K562 (cell line): ENCODE results near the gene MANBA. TPM values are rescaled to one million over a fixed set of nuclear protein-coding genes. Genes with fewer than 3 reads are reported as not detected.

Source experiments
- ARID1B ChIP-seq: fragments of 450-650 bp; IDR thresholded peaks from 2 replicates; pipeline ENCODE4 v1.6.1; 2016; ENCODE audit warnings: antibody characterized with exemption, mild to moderate bottlenecking, inconsistent platforms
- BACH1 ChIP-seq: fragments of 200-800 bp; sonication (Bioruptor generic); IDR thresholded peaks from 2 replicates; pipeline ENCODE4 v1.6.1; 2016; ENCODE audit warnings: missing genetic modification characterization, missing compliant biosample characterization
- DPF2 ChIP-seq: fragments of 450-650 bp; IDR thresholded peaks from 2 replicates; pipeline ENCODE4 v1.6.1; 2016
- FOXP1 ChIP-seq: sonication (generic); formaldehyde crosslinking; IDR thresholded peaks from 2 replicates; pipeline ENCODE4 v1.8.0; 2022; ENCODE audit warnings: mild to moderate bottlenecking, missing genetic modification reagents
- GATAD2B ChIP-seq: fragments of 450-650 bp; IDR thresholded peaks from 2 replicates; pipeline ENCODE4 v1.6.1; 2017; ENCODE audit warnings: mild to moderate bottlenecking, borderline replicate concordance
- HMBOX1 ChIP-seq: sonication (generic); IDR thresholded peaks from 2 replicates; pipeline ENCODE4 v1.6.1; 2016
- MAFG ChIP-seq: fragments of 450-650 bp; conservative IDR thresholded peaks from 2 replicates; pipeline ENCODE4 v1.6.1; 2016; ENCODE audit warnings: missing genetic modification characterization, missing compliant biosample characterization
- MAFK ChIP-seq: IDR thresholded peaks from 2 replicates; pipeline ENCODE4 v1.6.1; 2011; ENCODE audit warnings: low read length, improper control_type of control experiment
- MYBL2 ChIP-seq, 2 experiments: fragments of 450-650 bp in 1 of 2; sonication (generic) in 1 of 2; formaldehyde crosslinking in 1 of 2; IDR thresholded peaks; 2 replicates each; pipeline versions ENCODE4 v1.6.1 to v1.8.1; 2017 to 2022; ENCODE audit warnings: borderline replicate concordance in 1 of 2, inconsistent platforms in 1 of 2, low read depth in 1 of 2, mild to moderate bottlenecking in 1 of 2, missing genetic modification reagents in 1 of 2, moderate library complexity in 1 of 2
- NFIC ChIP-seq: fragments of 450-650 bp; IDR thresholded peaks from 2 replicates; pipeline ENCODE4 v1.6.1; 2017; ENCODE audit warnings: mild to moderate bottlenecking, inconsistent platforms
- POLR2G ChIP-seq: fragments of 200-400 bp; formaldehyde crosslinking; IDR thresholded peaks from 2 replicates; pipeline ENCODE4 v1.6.1; 2017; ENCODE audit warnings: low read depth, mild to moderate bottlenecking, antibody characterized with exemption, low read length, moderate library complexity
- SMARCA4 ChIP-seq: fragments of 450-650 bp; IDR thresholded peaks from 2 replicates; pipeline ENCODE4 v1.6.1; 2016
- TRIM24 ChIP-seq, 2 experiments: fragments of 450-650 bp; IDR thresholded peaks; 2 replicates each; pipeline ENCODE4 v1.6.1; 2016
- ZNF347 ChIP-seq: fragments of 450-650 bp; formaldehyde crosslinking; IDR thresholded peaks from 2 replicates; pipeline ENCODE4 v1.4.0; 2020; ENCODE audit warnings: low read depth, mild to moderate bottlenecking, moderate library complexity
- ZNF41 ChIP-seq: fragments of 250-450 bp; sonication (Bioruptor Pico); conservative IDR thresholded peaks from 2 replicates; pipeline ENCODE4 v1.4.0; 2020; ENCODE audit warnings: mild to moderate bottlenecking
- ZNF592 ChIP-seq: fragments of 450-650 bp; IDR thresholded peaks from 2 replicates; pipeline ENCODE4 v1.6.1; 2017; ENCODE audit warnings: antibody characterized with exemption, mild to moderate bottlenecking
- polyA plus RNA-seq, 8 experiments: library from polyadenylated mRNA; depleted of rRNA in 4 of 8; stranded (reverse) in 5 of 8; unstranded in 3 of 8; fragments of >200 nt; fragmentation: Nextera tagmentation in 2 of 8; fragmentation: Illumina TruSeq in 1 of 8; extraction: Ambion mirVana in 2 of 8; extraction: Trizol in 1 of 8; gene quantifications; 2 replicates each; pipeline versions ENCODE4 v1.2.1 to v1.2.3, GENCODE V29; 2011 to 2014; ENCODE audit warnings: inconsistent platforms in 1 of 8, missing spikeins in 1 of 8
- total RNA-seq, 7 experiments: library from RNA; depleted of rRNA in 6 of 7; stranded (reverse); fragments of >200 nt in 6 of 7; fragmentation: Illumina TruSeq in 2 of 7; extraction: Trizol in 2 of 7; gene quantifications; 2 replicates each; pipeline versions ENCODE4 v1.2.1 to v1.2.3, GENCODE V29; 2011 to 2021; ENCODE audit warnings: low replicate concordance in 1 of 7

The MANBA gene
- total and polyA plus RNA-seq, 9 of the 15 experiments (the other 6 are each of a cell fraction or from before 2014, with no cell fraction given), result 1.8 to 12.9 (median 7.7) TPM

DNA sequence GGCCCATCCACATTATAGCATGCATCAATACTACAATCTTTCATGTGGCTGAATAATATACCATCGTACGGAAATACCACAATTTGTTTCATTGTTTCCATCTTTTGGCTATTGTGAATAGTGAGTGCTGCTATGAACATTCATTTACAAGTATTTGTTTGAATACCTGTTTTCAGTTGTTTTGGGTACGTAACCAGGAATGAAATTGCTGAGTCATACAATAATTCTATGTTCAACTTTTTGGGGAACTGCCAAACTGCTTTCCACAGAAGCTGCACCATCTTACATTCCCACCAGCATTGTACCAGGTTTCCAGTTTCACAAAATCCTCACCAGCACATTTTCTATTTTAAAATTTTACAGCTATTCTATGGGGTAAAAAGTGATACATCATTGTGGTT, 28.5 kb upstream of the MANBA start (continued):
- TF ChIP-seq MYBL2 (IDR thresholded peaks at IDR 0.05; ENCODE audit: low read depth) (0 out of 2 replicates have a peak, but pooled peaks have one; percentile 29), MYBL2 (CRISPR knock-in tag; IDR thresholded peaks at IDR 0.05; ENCODE audit: borderline replicate concordance) (no peak), SMARCA4 (peak; percentile 54), ARID1B (peak; percentile 38; the same call in 1 of the 2 replicates), ZNF347 (no peak), POLR2G (0 out of 2 replicates have a peak, but pooled peaks have one; percentile 32), MAFK (peak; percentile 98), HMBOX1 (peak; percentile 25; the same call in 1 of the 2 replicates), NFIC (peak; percentile 78), ZNF592 (peak; percentile 36; the same call in 1 of the 2 replicates), FOXP1 (CRISPR knock-in tag) (no peak), DPF2 (peak; percentile 47), TRIM24 (IDR thresholded peaks at IDR 0.05) (peak; percentile 31 to 65; a peak in 3 of 4 replicates), GATAD2B (0 out of 2 replicates have a peak, but pooled peaks have one; percentile 45), ZNF41 (CRISPR knock-in tag) (no peak), MAFG (peak; percentile 98), BACH1 (tag) (peak; percentile 95)
